Measurements from ENCODE around the gene TUBGCP5. TPM values are rescaled to one million over a fixed set of nuclear protein-coding genes. Genes with fewer than 3 reads are reported as not detected.

The TUBGCP5 gene
- total and polyA plus RNA-seq, 4 donors: 2.6 to 19.8 (median 13.6) TPM

DNA sequence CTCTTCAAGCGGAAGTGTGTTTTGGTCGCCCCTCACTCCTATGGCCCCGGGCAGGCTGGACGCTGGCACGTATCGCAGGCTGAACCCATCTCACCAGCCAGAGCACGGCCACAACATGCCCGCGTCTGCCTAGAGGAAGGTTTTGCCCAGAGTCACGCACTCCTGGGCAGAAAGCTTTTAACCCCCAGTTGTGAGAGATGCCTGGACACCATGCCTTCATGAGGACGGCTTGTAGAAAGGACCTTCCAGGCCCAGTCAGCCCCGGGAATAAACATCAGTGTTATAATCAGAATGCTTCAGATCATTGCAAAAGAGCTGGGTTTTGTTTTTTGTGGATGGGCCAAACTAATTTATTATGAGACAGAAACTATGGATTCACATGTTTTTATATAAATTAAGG is 75.7 kb downstream of the TUBGCP5 start:
- peak overlapping the region; percentile 49 to 66 for H3K27ac ChIP-seq (ENCODE audit: low read depth in 1 of 2, low read length in 2 of 2)
- no peaks in the 10 kb centered on the region for H3K9me3 ChIP-seq (ENCODE audit: control insufficient read depth, low read length)
- H3K27me3 ChIP-seq (ENCODE audit: control insufficient read depth in 1 of 2, insufficient read depth in 2 of 2, low read length in 1 of 2): no peaks in the 10 kb centered on the region
- peaks cover 4 to 7% of the 10 kb centered on the region in 2 donors for H3K4me1 ChIP-seq (ENCODE audit: control insufficient read depth in 1 of 2, insufficient read depth in 2 of 2, low read length in 2 of 2)
- ATAC-seq (ENCODE audit: low FRiP score): peak; percentile 32
- no peaks in the 10 kb centered on the region for H3K36me3 ChIP-seq (ENCODE audit: control insufficient read depth in 1 of 2, insufficient read depth in 2 of 2, low read length in 1 of 2)
- peak in 1 of 2 donors; percentile 73 for DNase-seq
- intact Hi-C loops (cut with DNase I): no loop called here
- WGBS, 2 donors: 7 to 14% methylated on average over 12 of the region's 12 CpGs
- no peak overlapping the region for H3K4me3 ChIP-seq (ENCODE audit: low read length in 2 of 2)

GRCh38 chr15:22962611-22963010 is 76.8 kb downstream of the TUBGCP5 start:
- intact Hi-C loops (cut with DNase I): no loop called here
- WGBS, 2 donors: 92 to 95% methylated on average over 12 of the region's 12 CpGs
- Histone ChIP-seq H3K36me3 (ENCODE audit: control insufficient read depth in 1 of 2, insufficient read depth in 2 of 2, low read length in 1 of 2) (no peaks in the 10 kb centered on the region), H3K4me3 (ENCODE audit: low read length in 2 of 2) (no peak overlapping the region), H3K27ac (ENCODE audit: low read depth in 1 of 2, low read length in 2 of 2) (peak overlapping the region in 1 of 2 donors; percentile 31), H3K9me3 (ENCODE audit: control insufficient read depth, low read length) (no peaks in the 10 kb centered on the region), H3K27me3 (ENCODE audit: control insufficient read depth in 1 of 2, insufficient read depth in 2 of 2, low read length in 1 of 2) (no peaks in the 10 kb centered on the region), H3K4me1 (ENCODE audit: control insufficient read depth in 1 of 2, insufficient read depth in 2 of 2, low read length in 2 of 2) (peaks cover 4 to 7% of the 10 kb centered on the region in 2 donors)
- DNase-seq (peak in 1 of 2 donors; percentile 31), ATAC-seq (ENCODE audit: low FRiP score) (no peak)

- ATAC-seq (ENCODE audit: low FRiP score) (no peak), DNase-seq (peak in 1 of 2 donors; percentile 50)
- Histone ChIP-seq H3K36me3 (ENCODE audit: control insufficient read depth in 1 of 2, insufficient read depth in 2 of 2, low read length in 1 of 2) (no peaks in the 10 kb centered on the region), H3K27me3 (ENCODE audit: control insufficient read depth in 1 of 2, insufficient read depth in 2 of 2, low read length in 1 of 2) (no peaks in the 10 kb centered on the region), H3K4me1 (ENCODE audit: control insufficient read depth in 1 of 2, insufficient read depth in 2 of 2, low read length in 2 of 2) (peaks cover 4 to 7% of the 10 kb centered on the region in 2 donors), H3K27ac (ENCODE audit: low read depth in 1 of 2, low read length in 2 of 2) (peak overlapping the region in 1 of 2 donors; percentile 62), H3K4me3 (ENCODE audit: low read length in 2 of 2) (no peak overlapping the region), H3K9me3 (ENCODE audit: control insufficient read depth, low read length) (no peaks in the 10 kb centered on the region)
- intact Hi-C loops (cut with DNase I): no loop called here
- WGBS, 2 donors: 0% methylated on average over 1 of the region's 1 CpG
Observed at GRCh38 chr15:22961762-22962161, 77.6 kb downstream of the TUBGCP5 start.

GRCh38 chr15:22960556-22960955 is 78.8 kb downstream of the TUBGCP5 start:
- DNase-seq: peak in 1 of 2 donors; percentile 36
- no peak for ATAC-seq (ENCODE audit: low FRiP score)
- 84% methylated on average over 8 of the region's 8 CpGs for WGBS, 2 donors
- Histone ChIP-seq H3K4me3 (ENCODE audit: low read length in 2 of 2) (no peak overlapping the region), H3K27ac (ENCODE audit: low read depth in 1 of 2, low read length in 2 of 2) (peak overlapping the region in 1 of 2 donors; percentile 64), H3K9me3 (ENCODE audit: control insufficient read depth, low read length) (no peaks in the 10 kb centered on the region), H3K36me3 (ENCODE audit: control insufficient read depth in 1 of 2, insufficient read depth in 2 of 2, low read length in 1 of 2) (no peaks in the 10 kb centered on the region), H3K27me3 (ENCODE audit: control insufficient read depth in 1 of 2, insufficient read depth in 2 of 2, low read length in 1 of 2) (no peaks in the 10 kb centered on the region), H3K4me1 (ENCODE audit: control insufficient read depth in 1 of 2, insufficient read depth in 2 of 2, low read length in 2 of 2) (peaks cover 4 to 7% of the 10 kb centered on the region in 2 donors)
- intact Hi-C loops (cut with DNase I): no loop called here

DNA sequence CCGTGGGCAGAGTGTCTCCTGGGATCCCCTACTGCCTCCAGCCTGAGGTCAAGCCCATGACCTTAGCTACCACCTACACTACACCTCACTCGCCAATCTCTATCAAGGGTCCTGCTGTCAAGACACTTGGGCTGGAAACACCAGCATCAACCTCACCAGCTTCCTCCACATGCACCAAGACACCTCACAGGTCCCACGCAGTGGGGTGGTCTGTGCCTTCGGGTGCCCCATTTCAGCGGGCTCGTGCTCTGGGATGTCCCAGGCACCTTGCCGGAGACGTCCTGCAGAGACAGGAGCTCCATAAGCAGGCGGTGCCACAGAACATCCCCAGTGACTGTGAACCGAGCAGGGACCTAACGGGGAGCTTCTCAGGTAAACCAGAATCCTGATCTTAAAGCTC is 79.2 kb downstream of the TUBGCP5 start:
- WGBS, 2 donors: 76% methylated on average over 11 of the region's 11 CpGs
- Histone ChIP-seq H3K9me3 (ENCODE audit: control insufficient read depth, low read length) (no peaks in the 10 kb centered on the region), H3K4me3 (ENCODE audit: low read length in 2 of 2) (no peak overlapping the region), H3K27me3 (ENCODE audit: control insufficient read depth in 1 of 2, insufficient read depth in 2 of 2, low read length in 1 of 2) (no peaks in the 10 kb centered on the region), H3K27ac (ENCODE audit: low read depth in 1 of 2, low read length in 2 of 2) (peak overlapping the region in 1 of 2 donors; percentile 64), H3K4me1 (ENCODE audit: control insufficient read depth in 1 of 2, insufficient read depth in 2 of 2, low read length in 2 of 2) (peaks cover 5 to 7% of the 10 kb centered on the region in 2 donors), H3K36me3 (ENCODE audit: control insufficient read depth in 1 of 2, insufficient read depth in 2 of 2, low read length in 1 of 2) (no peaks in the 10 kb centered on the region)
- intact Hi-C loops (cut with DNase I): no loop called here
- no peak for ATAC-seq (ENCODE audit: low FRiP score)
- peak in 1 of 2 donors; percentile 72 for DNase-seq

GRCh38 chr15:22959321-22960101 is 79.9 kb downstream of the TUBGCP5 start:
- no peaks in the 10 kb centered on the region for H3K27me3 ChIP-seq (ENCODE audit: control insufficient read depth in 1 of 2, insufficient read depth in 2 of 2, low read length in 1 of 2)
- peaks cover 7% of the 10 kb centered on the region in 2 donors for H3K4me1 ChIP-seq (ENCODE audit: control insufficient read depth in 1 of 2, insufficient read depth in 2 of 2, low read length in 2 of 2)
- no peak overlapping the region for H3K4me3 ChIP-seq (ENCODE audit: low read length in 2 of 2)
- no peaks in the 10 kb centered on the region for H3K36me3 ChIP-seq (ENCODE audit: control insufficient read depth in 1 of 2, insufficient read depth in 2 of 2, low read length in 1 of 2)
- no peak for ATAC-seq (ENCODE audit: low FRiP score)
- DNase-seq: peak in 1 of 2 donors; percentile 68
- no peaks in the 10 kb centered on the region for H3K9me3 ChIP-seq (ENCODE audit: control insufficient read depth, low read length)
- intact Hi-C loops (cut with DNase I): loop anchor here in 1 of 2 donors (10.0 kb wide), 1 partner anchor 175 kb away; the partner anchor contains the start of gene NIPA1
- peak overlapping the region; percentile 10 to 64 for H3K27ac ChIP-seq (ENCODE audit: low read depth in 1 of 2, low read length in 2 of 2)
- WGBS, 2 donors: 53 to 60% methylated on average over 33 of the region's 33 CpGs

DNA sequence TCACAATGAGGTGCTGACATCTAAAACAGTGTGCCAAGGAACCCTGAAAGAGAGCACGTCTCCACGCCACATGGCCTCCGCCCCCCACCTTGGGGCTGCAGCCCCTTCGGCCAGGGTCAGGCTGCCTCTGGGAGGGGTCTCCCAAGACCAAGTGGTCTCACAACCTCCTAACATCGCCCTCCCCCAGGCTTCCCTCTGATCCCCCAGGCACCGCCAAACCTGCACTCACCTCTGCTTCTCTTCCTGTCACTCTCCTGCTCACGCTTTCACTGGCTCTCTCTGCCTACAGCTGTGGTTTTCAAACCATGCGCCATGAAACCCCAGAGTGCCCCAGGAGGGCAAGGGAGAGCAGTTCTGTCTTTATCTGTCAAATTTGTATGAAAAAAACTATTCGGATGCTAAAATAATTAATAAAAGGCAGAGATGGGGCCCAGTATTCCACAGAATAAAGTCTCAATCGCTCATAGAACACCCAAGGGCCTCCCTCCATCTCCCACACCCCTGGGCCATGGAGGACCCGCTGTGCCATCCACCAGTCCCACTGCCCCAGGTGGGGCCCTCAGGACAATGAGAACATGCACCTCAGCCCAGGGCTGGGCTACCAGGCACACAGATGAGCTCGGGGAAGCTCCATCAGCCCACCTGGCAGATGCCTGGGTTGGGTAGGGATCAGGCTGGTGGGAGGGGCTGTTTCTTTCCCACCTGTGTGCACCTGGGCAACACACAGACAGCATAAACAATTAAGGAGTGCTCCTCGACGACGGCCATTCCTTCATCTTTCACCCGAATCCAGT is 80.7 kb downstream of the TUBGCP5 start:
- Histone ChIP-seq H3K36me3 (ENCODE audit: control insufficient read depth in 1 of 2, insufficient read depth in 2 of 2, low read length in 1 of 2) (no peaks in the 10 kb centered on the region), H3K4me3 (ENCODE audit: low read length in 2 of 2) (no peak overlapping the region), H3K4me1 (ENCODE audit: control insufficient read depth in 1 of 2, insufficient read depth in 2 of 2, low read length in 2 of 2) (peaks cover 5 to 7% of the 10 kb centered on the region in 2 donors), H3K27me3 (ENCODE audit: control insufficient read depth in 1 of 2, insufficient read depth in 2 of 2, low read length in 1 of 2) (no peaks in the 10 kb centered on the region), H3K9me3 (ENCODE audit: control insufficient read depth, low read length) (no peaks in the 10 kb centered on the region), H3K27ac (ENCODE audit: low read depth in 1 of 2, low read length in 2 of 2) (peak overlapping the region; percentile 10 to 64)
- WGBS, 2 donors: 83 to 85% methylated on average over 16 of the region's 16 CpGs
- intact Hi-C loops (cut with DNase I): loop anchor here in 1 of 2 donors (10.0 kb wide), 1 partner anchor 174 kb away; the partner anchor contains the start of gene NIPA1
- ATAC-seq (ENCODE audit: low FRiP score) (no peak), DNase-seq (peak in 1 of 2 donors; percentile 51)

- no peaks in the 10 kb centered on the region for H3K9me3 ChIP-seq (ENCODE audit: control insufficient read depth, low read length)
- WGBS, 2 donors: 57 to 59% methylated on average over 14 of the region's 14 CpGs
- H3K36me3 ChIP-seq (ENCODE audit: control insufficient read depth in 1 of 2, insufficient read depth in 2 of 2, low read length in 1 of 2): no peaks in the 10 kb centered on the region
- H3K27me3 ChIP-seq (ENCODE audit: control insufficient read depth in 1 of 2, insufficient read depth in 2 of 2, low read length in 1 of 2): no peaks in the 10 kb centered on the region
- peak overlapping the region in 1 of 2 donors; percentile 37 for H3K27ac ChIP-seq (ENCODE audit: low read depth in 1 of 2, low read length in 2 of 2)
- peaks cover 0 to 3% of the 10 kb centered on the region in 2 donors for H3K4me1 ChIP-seq (ENCODE audit: control insufficient read depth in 1 of 2, insufficient read depth in 2 of 2, low read length in 2 of 2)
- intact Hi-C loops (cut with DNase I): loop anchor here in 1 of 2 donors (10.0 kb wide), 1 partner anchor 172 kb away; the partner anchor contains the start of gene NIPA1
- DNase-seq: peak; percentile 60 to 73
- no peak for ATAC-seq (ENCODE audit: low FRiP score)
- no peak overlapping the region for H3K4me3 ChIP-seq (ENCODE audit: low read length in 2 of 2)
Observed at GRCh38 chr15:22956978-22957260, 82.5 kb downstream of the TUBGCP5 start.
